Smooth muscle cell (in vitro differentiated cells): ENCODE data around the gene COL6A3. TPM values are rescaled to one million over a fixed set of nuclear protein-coding genes. Genes with fewer than 3 reads are reported as not detected.

ENCODE experiments used
- DNase-seq: peaks from one replicate; lab custom pipeline; 2025; ENCODE audit not compliant: unreplicated experiment; lab: John Stamatoyannopoulos, UW
- H2AFZ ChIP-seq: fragments of 200-600 bp; sonication (generic); 2 replicates; pipeline ENCODE4 v1.6.0; 2016; ENCODE audit warnings: antibody characterized with exemption, low read depth, mild to moderate bottlenecking
- H3F3A ChIP-seq: fragments of 200-600 bp; sonication (generic); 2 replicates; pipeline ENCODE4 v1.6.0; 2017; ENCODE audit warnings: antibody characterized with exemption, low read depth
- H3K27ac ChIP-seq: fragments of 200-600 bp; sonication (generic); 2 replicates; pipeline ENCODE4 v1.5.1; 2016; ENCODE audit warnings: low read depth, mild to moderate bottlenecking
- H3K27me3 ChIP-seq: fragments of 200-600 bp; sonication (generic); 2 replicates; pipeline ENCODE4 v1.6.1; 2016; ENCODE audit warnings: low read depth, mild to moderate bottlenecking
- H3K36me3 ChIP-seq: fragments of 200-600 bp; sonication (generic); 2 replicates; pipeline ENCODE4 v1.5.1; 2016; ENCODE audit warnings: low read depth
- H3K4me1 ChIP-seq: fragments of 200-600 bp; sonication (generic); 2 replicates; pipeline ENCODE4 v1.5.1; 2016; ENCODE audit warnings: low read depth
- H3K4me2 ChIP-seq: fragments of 200-600 bp; sonication (generic); 2 replicates; pipeline ENCODE4 v1.6.0; 2016; ENCODE audit warnings: mild to moderate bottlenecking
- H3K4me3 ChIP-seq: fragments of 200-600 bp; sonication (generic); 2 replicates; pipeline ENCODE4 v1.5.1; 2016; ENCODE audit warnings: mild to moderate bottlenecking
- H3K79me2 ChIP-seq: fragments of 200-600 bp; sonication (generic); 2 replicates; pipeline ENCODE4 v1.6.0; 2016; ENCODE audit warnings: low read depth, mild to moderate bottlenecking
- H3K9ac ChIP-seq: fragments of 200-600 bp; sonication (generic); 2 replicates; pipeline ENCODE4 v1.6.0; 2016; ENCODE audit warnings: low read depth
- H3K9me3 ChIP-seq: fragments of 200-600 bp; sonication (generic); replicated peaks from 2 replicates; pipeline ENCODE4 v1.5.1; 2016; ENCODE audit warnings: low read depth
- H4K20me1 ChIP-seq: fragments of 200-600 bp; sonication (generic); 2 replicates; pipeline ENCODE4 v1.6.0; 2016; ENCODE audit warnings: low read depth
- CTCF ChIP-seq: fragments of 200-600 bp; sonication (generic); IDR thresholded peaks from 2 replicates; pipeline ENCODE4 v1.5.1; 2017; ENCODE audit warnings: borderline replicate concordance, mild to moderate bottlenecking, antibody characterized with exemption; ENCODE audit not compliant: insufficient read depth, poor library complexity, severe bottlenecking
- WGBS: methylation state at CpG from one replicate; pipeline ENCODE4 v1.1.7; 2016; ENCODE audit warnings: low lambda C conversion rate; 5-methylcytosine and 5-hydroxymethylcytosine counted together
- polyA plus RNA-seq: library from polyadenylated mRNA; unstranded; fragments of >200 nt; fragmentation: Nextera tagmentation; extraction: Ambion mirVana; gene quantifications from 2 replicates; pipeline ENCODE4 v1.2.1, GENCODE V29; 2016
- total RNA-seq: library from RNA; depleted of rRNA; stranded (reverse); fragments of >200 nt; gene quantifications from 2 replicates; pipeline ENCODE4 v1.2.3, GENCODE V29; 2014

COL6A3 gene
- total and polyA plus RNA-seq, 2 experiments from 2014 or later: 888 to 1,708 TPM

- H3K27ac ChIP-seq: peak overlapping the region; percentile 100
- H3K9ac ChIP-seq: peak overlapping the region; percentile 57
- no peaks in the 10 kb centered on the region for H3K9me3 ChIP-seq
- H3K79me2 ChIP-seq: peaks cover 6% of the 10 kb centered on the region
- WGBS: 22% methylated on average over 2 of the region's 2 CpGs
- TF ChIP-seq CTCF: no peak
- peaks cover 27% of the 10 kb centered on the region for H3F3A ChIP-seq
- no peaks in the 10 kb centered on the region for H3K27me3 ChIP-seq
- H3K4me3 ChIP-seq: no peak overlapping the region
- H4K20me1 ChIP-seq: no peaks in the 10 kb centered on the region
- H2AFZ ChIP-seq: no peak overlapping the region
- H3K4me2 ChIP-seq: peak overlapping the region; percentile 68
- DNase-seq: no peak
- peaks cover 4% of the 10 kb centered on the region for H3K4me1 ChIP-seq
- H3K36me3 ChIP-seq: no peaks in the 10 kb centered on the region
These were observed 27.8 kb upstream of the COL6A3 start for GRCh38 chr2:237441605-237442274.

- WGBS: 32% methylated on average over 2 of the region's 2 CpGs
- DNase-seq: no peak
- no peak overlapping the region for H2AFZ ChIP-seq
These were observed 26.9 kb upstream of the COL6A3 start for GRCh38 chr2:237440819-237441281.

GRCh38 chr2:237438080-237438940, 24.3 kb upstream of the COL6A3 start:
- no peaks in the 10 kb centered on the region for H3K36me3 ChIP-seq
- H2AFZ ChIP-seq: no peak overlapping the region
- H3K79me2 ChIP-seq: peaks cover 19% of the 10 kb centered on the region
- no peak overlapping the region for H3K4me3 ChIP-seq
- H4K20me1 ChIP-seq: no peaks in the 10 kb centered on the region
- peaks cover 44% of the 10 kb centered on the region for H3F3A ChIP-seq
- H3K9me3 ChIP-seq: no peaks in the 10 kb centered on the region
- no peak for TF ChIP-seq CTCF
- H3K9ac ChIP-seq: peak overlapping the region; percentile 21
- WGBS: 56% methylated on average over 8 of the region's 8 CpGs
- H3K4me1 ChIP-seq: peaks cover 16% of the 10 kb centered on the region
- DNase-seq: no peak
- H3K4me2 ChIP-seq: peak overlapping the region; percentile 41
- H3K27ac ChIP-seq: peak overlapping the region; percentile 100
- H3K27me3 ChIP-seq: no peaks in the 10 kb centered on the region

More at GRCh38 chr2:237440819-237441281, 26.9 kb upstream of the COL6A3 start:
- H3K4me2 ChIP-seq: peak overlapping the region; percentile 68
- no peaks in the 10 kb centered on the region for H4K20me1 ChIP-seq
- peaks cover 9% of the 10 kb centered on the region for H3K4me1 ChIP-seq
- H3K9me3 ChIP-seq: no peaks in the 10 kb centered on the region
- peaks cover 6% of the 10 kb centered on the region for H3K79me2 ChIP-seq
- TF ChIP-seq CTCF: no peak
- peak overlapping the region; percentile 100 for H3K27ac ChIP-seq
- H3K4me3 ChIP-seq: no peak overlapping the region
- peak overlapping the region; percentile 57 for H3K9ac ChIP-seq
- peaks cover 27% of the 10 kb centered on the region for H3F3A ChIP-seq
- no peaks in the 10 kb centered on the region for H3K36me3 ChIP-seq
- no peaks in the 10 kb centered on the region for H3K27me3 ChIP-seq
